VCaP (cell line): ENCODE results near the gene PDE11A.

Experiments
- H3K27ac ChIP-seq: fragments of 450-650 bp; 2 replicates; pipeline ENCODE4 v1.5.1; 2017
- CTCF ChIP-seq: fragments of 450-650 bp; conservative IDR thresholded peaks from 2 replicates; pipeline ENCODE4 v1.5.1; 2017; ENCODE audit warnings: mild to moderate bottlenecking, moderate library complexity

PDE11A gene

GRCh38 chr2:177646791-177647190, 425.8 kb downstream of the PDE11A start:
- H3K27ac ChIP-seq = no peak overlapping the region
- TF ChIP-seq CTCF = no peak

GRCh38 chr2:177646241-177646640, 426.3 kb downstream of the PDE11A start:
- no peak overlapping the region for H3K27ac ChIP-seq
- TF ChIP-seq CTCF = no peak

GRCh38 chr2:177641331-177641730, 431.2 kb downstream of the PDE11A start:
- TF ChIP-seq CTCF = no peak
- H3K27ac ChIP-seq = no peak overlapping the region

GRCh38 chr2:177640423-177640822, 432.2 kb downstream of the PDE11A start:
- TF ChIP-seq CTCF = no peak
- no peak overlapping the region for H3K27ac ChIP-seq

GRCh38 chr2:177639262-177639914, 433.2 kb downstream of the PDE11A start:
- TF ChIP-seq CTCF = no peak
- no peak overlapping the region for H3K27ac ChIP-seq

- TF ChIP-seq CTCF = no peak
Observed at GRCh38 chr2:177638507-177638906, 434.1 kb downstream of the PDE11A start.

GRCh38 chr2:177636672-177637071, 435.9 kb downstream of the PDE11A start:
- H3K27ac ChIP-seq = no peak overlapping the region
- no peak for TF ChIP-seq CTCF

More at GRCh38 chr2:177638507-177638906, 434.1 kb downstream of the PDE11A start:
- H3K27ac ChIP-seq = no peak overlapping the region
